Melanocyte of skin (primary cell): ENCODE measurements around the gene C19orf47. TPM values are rescaled to one million over a fixed set of nuclear protein-coding genes. Genes with fewer than 3 reads are reported as not detected.

Experiments used
- small RNA-seq, 2 donors: library from RNA; depleted of rRNA; stranded (forward); fragments of <200 nt; gene quantifications; one replicate each; pipeline ENCODE3, GENCODE V24; 2012
- total RNA-seq, 2 donors: library from RNA; depleted of rRNA; stranded (reverse); fragments of >200 nt; gene quantifications; 2 replicates each; pipeline ENCODE4 v1.2.3, GENCODE V29; 2012

C19orf47 gene
- total RNA-seq = 10 to 100 TPM in 1 of 2 donors, 1 to 10 TPM in 1; 2.8 to 12.0 TPM

GRCh38 chr19:40348125-40348913 lies at the start of gene C19orf47, which contains the start of gene PLD3:
TSS of gene C19orf47 (minus strand) at chr19:40348397. CDS start at chr19:40341857, 6,540 bp downstream.
TSS of gene PLD3 (plus strand) at chr19:40348695. CDS start at chr19:40366484, 17,789 bp downstream.

GRCh38 chr19:40390084-40390742 lies 42.0 kb upstream of the C19orf47 start, which contains the start of gene HIPK4:
TSS of gene HIPK4 (minus strand) at chr19:40390181. CDS start at chr19:40389902, 279 bp downstream.

GRCh38 chr19:40284501-40285352 lies 63.5 kb downstream of the C19orf47 start, which contains the start of gene AKT2:
TSS of gene AKT2 (minus strand) at chr19:40285345. CDS start at chr19:40265267, 20,078 bp downstream.

Small RNA genes within 50 kb of the gene (small RNA-seq; reads per million reads assigned to genes)
- 78.5 to 79.0 reads per million in 2 donors for gene MIR641
- 0 to 0.23 reads per million in 2 donors for gene MIR6796
- gene RF00019 = 0 reads per million in 2 donors
- 0 reads per million in 2 donors for gene RNU6-945P

Other genes with a start within 250 kb of the C19orf47 start
- 10 to 100 TPM; 13.3 to 15.1 TPM for gene MAP3K10, start 157.0 kb downstream of the C19orf47 start, total RNA-seq
- not detected for gene TTC9B, start 130.0 kb downstream of the C19orf47 start, total RNA-seq
- under 1 TPM in 1 of 2 donors, not detected in 1; 0.33 TPM for gene CCNP, start 121.7 kb downstream of the C19orf47 start, total RNA-seq
- 100 to 1,000 TPM; 112 to 116 TPM for gene AKT2, start 63.1 kb downstream of the C19orf47 start, total RNA-seq
- 100 to 1,000 TPM; 111 to 196 TPM for gene PLD3, start 298 bp upstream of the C19orf47 start, total RNA-seq
- under 1 TPM in 1 of 2 donors, not detected in 1; under 0.01 TPM for gene HIPK4, start 41.8 kb upstream of the C19orf47 start, total RNA-seq
- under 1 TPM; 0.33 to 0.69 TPM for gene PRX, start 65.0 kb upstream of the C19orf47 start, total RNA-seq
- 10 to 100 TPM in 1 of 2 donors, 1 to 10 TPM in 1; 6.9 to 12.7 TPM for gene SERTAD1, start 77.6 kb upstream of the C19orf47 start, total RNA-seq
- gene SERTAD3, start 95.9 kb upstream of the C19orf47 start, total RNA-seq = 10 to 100 TPM; 20.3 to 23.0 TPM
- gene BLVRB, start 117.3 kb upstream of the C19orf47 start, total RNA-seq = 10 to 100 TPM; 83.6 to 93.6 TPM
- under 1 TPM; 0.34 to 1.00 TPM for gene SPTBN4, start 118.6 kb upstream of the C19orf47 start, total RNA-seq
- 10 to 100 TPM; 20.0 to 30.6 TPM for gene SHKBP1, start 228.5 kb upstream of the C19orf47 start, total RNA-seq